MM.1S (cell line): ENCODE results near the gene CCL26.

ENCODE experiments used
- DNase-seq: peaks from one replicate; pipeline ENCODE4 v3.0.0-alpha.2; 2015
- H2AFZ ChIP-seq: fragments of 300-600 bp; sonication (generic); 2 replicates; pipeline ENCODE4 v1.6.0; 2016; ENCODE audit warnings: antibody characterized with exemption, low read length
- H3F3A ChIP-seq: fragments of 300-600 bp; sonication (generic); 2 replicates; pipeline ENCODE4 v1.6.1; 2016; ENCODE audit warnings: mild to moderate bottlenecking, antibody characterized with exemption, low read length, moderate library complexity, mixed read lengths; ENCODE audit not compliant: insufficient read depth
- H3K27ac ChIP-seq: fragments of 300-600 bp; sonication (generic); 2 replicates; pipeline ENCODE4 v1.5.1; 2016; ENCODE audit warnings: mild to moderate bottlenecking, low read length
- H3K27me3 ChIP-seq: fragments of 300-600 bp; sonication (generic); replicated peaks from 2 replicates; pipeline ENCODE4 v1.6.0; 2016; ENCODE audit warnings: low read length; ENCODE audit not compliant: insufficient read depth
- H3K36me3 ChIP-seq: fragments of 300-600 bp; sonication (generic); replicated peaks from 2 replicates; pipeline ENCODE4 v1.6.1; 2016; ENCODE audit warnings: mild to moderate bottlenecking, low read length, mixed read lengths; ENCODE audit not compliant: insufficient read depth
- H3K4me1 ChIP-seq: fragments of 300-600 bp; sonication (generic); 2 replicates; pipeline ENCODE4 v1.6.1; 2016; ENCODE audit warnings: low read length, mixed read lengths
- H3K4me2 ChIP-seq: fragments of 300-600 bp; sonication (generic); 2 replicates; pipeline ENCODE4 v1.6.0; 2016; ENCODE audit warnings: low read depth, low read length
- H3K4me3 ChIP-seq: fragments of 300-600 bp; sonication (generic); 2 replicates; pipeline ENCODE4 v1.5.1; 2016; ENCODE audit warnings: low read length, mixed read lengths
- H3K79me2 ChIP-seq: fragments of 300-600 bp; sonication (generic); 2 replicates; pipeline ENCODE4 v1.6.1; 2016; ENCODE audit warnings: mixed run types, low read length, mixed read lengths
- H3K9ac ChIP-seq: fragments of 300-600 bp; sonication (generic); 2 replicates; pipeline ENCODE4 v1.6.1; 2016; ENCODE audit warnings: low read length, mixed read lengths
- H3K9me2 ChIP-seq: fragments of 300-600 bp; sonication (generic); replicated peaks from 2 replicates; pipeline ENCODE4 v1.6.1; 2016; ENCODE audit warnings: mild to moderate bottlenecking, low read length, mixed read lengths; ENCODE audit not compliant: insufficient read depth
- H3K9me3 ChIP-seq: fragments of 300-600 bp; sonication (generic); replicated peaks from 2 replicates; pipeline ENCODE4 v1.6.1; 2016; ENCODE audit warnings: mild to moderate bottlenecking, low read length, mixed read lengths; ENCODE audit not compliant: insufficient read depth
- H4K20me1 ChIP-seq: fragments of 300-600 bp; sonication (generic); 2 replicates; pipeline ENCODE4 v1.6.1; 2016; ENCODE audit warnings: mild to moderate bottlenecking, low read length, moderate library complexity, mixed read lengths; ENCODE audit not compliant: insufficient read depth
- CTCF ChIP-seq: fragments of 300-600 bp; sonication (generic); IDR thresholded peaks from 2 replicates; pipeline ENCODE4 v1.5.1; 2016; ENCODE audit warnings: antibody characterized with exemption, low read length, mixed read lengths
- EZH2 ChIP-seq: fragments of 300-600 bp; sonication (generic); optimal IDR thresholded peaks from 2 replicates; pipeline ENCODE3; 2017; ENCODE audit warnings: low read depth, mild to moderate bottlenecking, antibody characterized with exemption, low read length, mixed read lengths
- EZH2phosphoT487 ChIP-seq: fragments of 300-600 bp; sonication (generic); IDR thresholded peaks from 2 replicates; pipeline ENCODE4 v1.6.1; 2018; ENCODE audit warnings: antibody characterized with exemption, low read length

Gene CCL26

GRCh38 chr7:75772081-75773077, at the start of gene CCL26:
CCL26 (minus strand) TSS chr7:75772211; CDS start chr7:75772176, 35 bp downstream.
- Histone ChIP-seq H4K20me1 (no peaks in the 10 kb centered on the region), H3K9me2 (no peaks in the 10 kb centered on the region), H3K27ac (no peak within 1 kb of the TSS), H3K4me3 (no peak within 1 kb of the TSS), H3K27me3 (no peaks in the 10 kb centered on the region), H3F3A (no peaks in the 10 kb centered on the region), H3K79me2 (no peaks in the 10 kb centered on the region), H3K4me2 (no peak within 1 kb of the TSS), H3K9me3 (no peaks in the 10 kb centered on the region), H3K36me3 (no peaks in the 10 kb centered on the region), H3K4me1 (no peaks in the 10 kb centered on the region), H3K9ac (no peak within 1 kb of the TSS), H2AFZ (no peak within 1 kb of the TSS)
- no peak for TF ChIP-seq EZH2
- TF ChIP-seq EZH2phosphoT487: no peak
- TF ChIP-seq CTCF: no peak
- DNase-seq: no peak

- Histone ChIP-seq H3K79me2 (no peaks in the 10 kb centered on the region), H3K36me3 (no peaks in the 10 kb centered on the region), H3F3A (no peaks in the 10 kb centered on the region), H3K9ac (no peak overlapping the region), H2AFZ (no peak overlapping the region), H3K9me2 (no peaks in the 10 kb centered on the region), H3K27me3 (no peaks in the 10 kb centered on the region), H3K4me1 (no peaks in the 10 kb centered on the region), H4K20me1 (no peaks in the 10 kb centered on the region), H3K27ac (no peak overlapping the region), H3K9me3 (no peaks in the 10 kb centered on the region), H3K4me3 (no peak overlapping the region), H3K4me2 (no peak overlapping the region)
- DNase-seq: no peak
- TF ChIP-seq EZH2phosphoT487: no peak
- no peak for TF ChIP-seq EZH2
- TF ChIP-seq CTCF: no peak
Measured at GRCh38 chr7:75820688-75821087, 48.7 kb upstream of the CCL26 start.

- Histone ChIP-seq H2AFZ (no peak overlapping the region), H3K27me3 (no peaks in the 10 kb centered on the region), H3F3A (no peaks in the 10 kb centered on the region), H4K20me1 (no peaks in the 10 kb centered on the region), H3K27ac (no peak overlapping the region), H3K4me3 (no peak overlapping the region), H3K9me3 (no peaks in the 10 kb centered on the region), H3K79me2 (no peaks in the 10 kb centered on the region), H3K36me3 (no peaks in the 10 kb centered on the region), H3K9ac (no peak overlapping the region), H3K4me1 (no peaks in the 10 kb centered on the region), H3K4me2 (no peak overlapping the region), H3K9me2 (no peaks in the 10 kb centered on the region)
- TF ChIP-seq EZH2phosphoT487 (no peak), CTCF (no peak), EZH2 (no peak)
- no peak for DNase-seq
Measured at GRCh38 chr7:75819711-75820110, 47.7 kb upstream of the CCL26 start.
